ENCODE data around the gene NRF1.

Gene NRF1

GRCh38 chr7:129801882-129802281 lies 190.4 kb downstream of the NRF1 start:
- DNase-seq (ENCODE audit: low read depth, low spot score): no peak

DNA sequence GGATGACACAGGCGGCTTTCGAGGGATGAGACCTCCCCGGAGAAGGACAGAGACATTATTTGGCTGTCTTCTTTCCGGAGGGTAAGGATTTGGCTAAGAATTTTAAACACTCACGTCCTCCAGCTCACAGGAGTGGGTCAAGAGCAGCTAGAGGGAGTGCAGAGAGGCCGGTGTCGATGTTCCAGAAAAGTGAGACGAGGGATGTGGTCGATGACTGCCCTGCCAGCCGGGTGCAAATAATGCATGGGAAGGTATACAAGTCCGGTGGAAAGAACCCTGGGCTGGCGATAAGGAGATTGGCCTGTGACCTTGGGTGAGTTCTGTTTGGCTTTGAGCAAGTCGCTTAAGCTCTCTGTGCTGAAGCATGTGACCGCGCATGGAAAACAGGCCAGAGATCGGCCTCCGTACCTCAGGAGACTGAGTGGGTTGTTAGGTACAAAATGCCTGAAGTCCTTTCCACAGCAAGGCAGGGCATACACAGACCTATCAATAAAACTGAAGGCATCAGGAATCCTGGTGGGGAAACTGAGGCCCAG lies 192.1 kb downstream of the NRF1 start:
- DNase-seq (ENCODE audit: low read depth, low spot score): no peak

GRCh38 chr7:129804111-129804889 lies 192.8 kb downstream of the NRF1 start:
- no peak for DNase-seq (ENCODE audit: low read depth, low spot score)

DNA sequence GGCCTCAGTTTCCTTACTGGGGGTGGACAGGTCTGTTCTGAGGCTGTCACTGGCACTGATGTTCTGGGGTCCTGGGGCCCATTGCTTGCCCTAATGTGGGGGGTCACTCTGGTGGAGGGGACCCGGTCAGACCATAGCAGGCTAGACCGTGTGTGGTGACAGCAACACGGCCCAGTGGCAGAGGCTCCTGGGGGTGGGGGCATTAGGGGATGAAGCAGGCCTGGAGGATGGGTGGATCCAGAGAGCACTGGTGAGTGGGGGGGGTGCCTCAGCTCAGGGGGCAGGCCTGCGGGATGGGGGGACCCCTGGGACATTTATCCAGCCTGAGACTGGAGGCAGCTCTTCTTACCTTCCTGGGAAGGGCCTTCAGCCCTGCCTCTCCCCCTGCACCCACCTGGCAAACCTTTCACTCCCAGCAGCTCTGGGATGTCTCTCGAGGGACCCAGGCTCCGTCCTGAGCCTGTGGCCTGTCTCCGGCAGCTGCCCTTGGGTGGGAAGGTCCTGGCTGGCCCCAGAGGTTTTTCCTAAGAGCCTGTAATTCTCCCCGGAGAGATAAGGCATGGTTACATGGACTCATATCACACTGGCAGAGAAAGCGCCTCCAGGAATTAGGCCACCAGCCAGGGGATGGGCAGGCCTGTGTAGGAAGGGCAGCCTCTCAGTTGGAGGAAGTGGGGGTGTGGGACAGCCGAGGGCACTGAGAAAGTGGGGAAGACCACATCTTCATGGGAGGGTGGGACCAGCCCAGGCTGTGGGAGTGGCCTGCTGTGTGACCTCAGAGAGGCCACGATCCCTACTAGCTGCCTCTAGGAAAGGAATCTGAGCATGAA lies 193.6 kb downstream of the NRF1 start:
- no peak for DNase-seq (ENCODE audit: low read depth, low spot score)
